ENCODE measurements around the gene RIPPLY2.
"Not testable (repeated sequence)": the region's sequence is repeated elsewhere in the genome, so short reads cannot be mapped to it uniquely, and the experiment has no call there.

The RIPPLY2 gene

GRCh38 chr6:83860359-83860755 is 7.2 kb downstream of the RIPPLY2 start:
- DNase-seq (ENCODE audit: low spot score), result no peak

- DNase-seq (ENCODE audit: low spot score), result no peak
Measured at GRCh38 chr6:83860782-83861495, 7.8 kb downstream of the RIPPLY2 start.

GRCh38 chr6:83862776-83863471 is 9.8 kb downstream of the RIPPLY2 start:
- DNase-seq (ENCODE audit: low spot score), result peak; percentile 30

- DNase-seq (ENCODE audit: low spot score), result no peak
Measured at GRCh38 chr6:83867043-83867442, 13.9 kb downstream of the RIPPLY2 start.

- no peak for DNase-seq (ENCODE audit: low spot score)
Measured at GRCh38 chr6:83867527-83868161, 14.5 kb downstream of the RIPPLY2 start.

GRCh38 chr6:83868639-83869038 is 15.5 kb downstream of the RIPPLY2 start:
- no peak for DNase-seq (ENCODE audit: low spot score)

GRCh38 chr6:83870649-83871048 is 17.5 kb downstream of the RIPPLY2 start:
- no peak for DNase-seq (ENCODE audit: low spot score)

- DNase-seq (ENCODE audit: low spot score), result no peak
Measured at GRCh38 chr6:83872386-83873118, 19.4 kb downstream of the RIPPLY2 start.

- no peak for DNase-seq (ENCODE audit: low spot score)
Measured at GRCh38 chr6:83873869-83874268, 20.7 kb downstream of the RIPPLY2 start.

GRCh38 chr6:83875843-83876242 is 22.7 kb downstream of the RIPPLY2 start:
- DNase-seq (ENCODE audit: low spot score), result no peak

GRCh38 chr6:83878902-83879644 is 25.9 kb downstream of the RIPPLY2 start:
- no peak for DNase-seq (ENCODE audit: low spot score)

- DNase-seq (ENCODE audit: low spot score), result no peak
Measured at GRCh38 chr6:83879746-83880145, 26.6 kb downstream of the RIPPLY2 start.

- DNase-seq (ENCODE audit: low spot score), result no peak
Measured at GRCh38 chr6:83883240-83883639, 30.1 kb downstream of the RIPPLY2 start.

- peak; percentile 33 for DNase-seq (ENCODE audit: low spot score)
Measured at GRCh38 chr6:83884523-83884922, 31.4 kb downstream of the RIPPLY2 start.

- no peak for DNase-seq (ENCODE audit: low spot score)
Measured at GRCh38 chr6:83885984-83886383, 32.8 kb downstream of the RIPPLY2 start.

GRCh38 chr6:83889621-83890020 is 36.5 kb downstream of the RIPPLY2 start:
- DNase-seq (ENCODE audit: low spot score), result no peak

GRCh38 chr6:83890520-83890919 is 37.4 kb downstream of the RIPPLY2 start:
- DNase-seq (ENCODE audit: low spot score), result no peak

- DNase-seq (ENCODE audit: low spot score), result no peak
Measured at GRCh38 chr6:83891586-83891985, 38.4 kb downstream of the RIPPLY2 start.

GRCh38 chr6:83893024-83893423 is 39.9 kb downstream of the RIPPLY2 start:
- DNase-seq (ENCODE audit: low spot score), result no peak

- DNase-seq (ENCODE audit: low spot score), result not testable (repeated sequence)
Measured at GRCh38 chr6:83897094-83897493, 43.9 kb downstream of the RIPPLY2 start.

GRCh38 chr6:83901624-83902023 is 48.5 kb downstream of the RIPPLY2 start:
- DNase-seq (ENCODE audit: low spot score), result no peak

- no peak for DNase-seq (ENCODE audit: low spot score)
Measured at GRCh38 chr6:83904395-83904794, 51.2 kb downstream of the RIPPLY2 start.

Measured in AG08396 (cell line).